GM21528 (cell line): ENCODE data around the gene NUP153.

Source experiments
- ATAC-seq: cut with Tn5 transposase; IDR thresholded peaks from one replicate; pipeline ENCODE4 v1.9.1; 2021; ENCODE audit warnings: mild to moderate bottlenecking, moderate library complexity; ENCODE audit not compliant: unreplicated experiment, low FRiP score

The NUP153 gene

GRCh38 chr6:17672064-17672718 is 34.5 kb downstream of the NUP153 start:
- no peak for ATAC-seq

- ATAC-seq: no peak
These were observed 40.1 kb downstream of the NUP153 start for GRCh38 chr6:17666646-17667045.

- no peak for ATAC-seq
These were observed 41.6 kb downstream of the NUP153 start for GRCh38 chr6:17665132-17665531.

GRCh38 chr6:17663226-17663625 is 43.5 kb downstream of the NUP153 start:
- ATAC-seq: no peak

GRCh38 chr6:17662585-17662984 is 44.1 kb downstream of the NUP153 start:
- ATAC-seq: no peak

GRCh38 chr6:17656644-17657043 is 50.1 kb downstream of the NUP153 start:
- no peak for ATAC-seq

- ATAC-seq: no peak
These were observed 50.6 kb downstream of the NUP153 start for GRCh38 chr6:17656092-17656491.

GRCh38 chr6:17653198-17653882 is 53.4 kb downstream of the NUP153 start:
- ATAC-seq: no peak

- no peak for ATAC-seq
These were observed 55.9 kb downstream of the NUP153 start for GRCh38 chr6:17650656-17651309.

- ATAC-seq: no peak
These were observed 58.0 kb downstream of the NUP153 start for GRCh38 chr6:17648745-17649144.

- no peak for ATAC-seq
These were observed 66.2 kb downstream of the NUP153 start for GRCh38 chr6:17640477-17640917.

- ATAC-seq: no peak
These were observed 68.5 kb downstream of the NUP153 start for GRCh38 chr6:17638212-17638715.

GRCh38 chr6:17635568-17635967 is 71.2 kb downstream of the NUP153 start:
- no peak for ATAC-seq

- ATAC-seq: no peak
These were observed 73.1 kb downstream of the NUP153 start for GRCh38 chr6:17633465-17634188.

GRCh38 chr6:17632934-17633333 is 73.8 kb downstream of the NUP153 start:
- no peak for ATAC-seq

GRCh38 chr6:17630511-17631073 is 76.1 kb downstream of the NUP153 start:
- ATAC-seq: no peak

GRCh38 chr6:17629824-17630510 is 76.8 kb downstream of the NUP153 start:
- ATAC-seq: no peak

GRCh38 chr6:17628873-17629272 is 77.9 kb downstream of the NUP153 start:
- peak; percentile 62 for ATAC-seq

GRCh38 chr6:17624396-17624795 is 82.3 kb downstream of the NUP153 start:
- no peak for ATAC-seq

GRCh38 chr6:17622144-17622543 is 84.6 kb downstream of the NUP153 start:
- ATAC-seq: no peak
